ENCODE results near the gene DGCR2. TPM values are rescaled to one million over a fixed set of nuclear protein-coding genes. Genes with fewer than 3 reads are reported as not detected.
A peak's percentile ranks its signal among the peaks of the same experiment; 100 is the strongest.

The DGCR2 gene
- total RNA-seq, 1 donor from 2014 or later, result 37.5 TPM

DNA sequence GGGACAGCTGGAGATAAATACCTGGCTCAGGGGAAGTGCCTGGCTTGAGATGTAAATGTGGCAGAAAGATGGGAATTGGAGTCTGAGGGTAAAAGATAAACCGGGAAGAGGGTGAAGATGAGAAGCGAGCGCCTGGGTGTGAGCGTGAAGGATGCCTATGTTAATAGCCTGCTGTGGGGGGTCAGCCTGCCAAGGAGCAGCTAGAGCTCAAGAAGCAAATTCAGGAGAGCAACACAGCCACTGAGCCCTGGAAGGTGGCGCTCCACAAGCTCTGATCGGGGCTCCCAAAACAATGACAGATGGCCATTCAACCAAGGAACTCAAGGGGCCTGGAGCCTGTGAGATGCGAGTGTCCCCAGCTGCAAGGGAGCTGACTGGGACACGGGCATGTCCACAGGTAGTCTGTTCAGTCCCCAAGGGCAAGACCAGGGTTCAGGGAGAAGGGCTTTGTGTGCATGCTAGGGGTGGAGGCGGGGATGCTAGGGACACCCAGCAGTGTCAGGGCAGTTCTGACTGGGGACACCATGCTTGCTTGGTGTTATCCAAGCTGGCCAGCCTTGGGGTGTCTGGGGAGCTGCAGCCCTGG is 25.1 kb upstream of the DGCR2 start:
- DNase-seq (ENCODE audit: low read depth in 2 of 2), result no peak

- no peak for DNase-seq (ENCODE audit: low read depth in 2 of 2)
Observed at GRCh38 chr22:19146215-19146968, 24.2 kb upstream of the DGCR2 start.

DNA sequence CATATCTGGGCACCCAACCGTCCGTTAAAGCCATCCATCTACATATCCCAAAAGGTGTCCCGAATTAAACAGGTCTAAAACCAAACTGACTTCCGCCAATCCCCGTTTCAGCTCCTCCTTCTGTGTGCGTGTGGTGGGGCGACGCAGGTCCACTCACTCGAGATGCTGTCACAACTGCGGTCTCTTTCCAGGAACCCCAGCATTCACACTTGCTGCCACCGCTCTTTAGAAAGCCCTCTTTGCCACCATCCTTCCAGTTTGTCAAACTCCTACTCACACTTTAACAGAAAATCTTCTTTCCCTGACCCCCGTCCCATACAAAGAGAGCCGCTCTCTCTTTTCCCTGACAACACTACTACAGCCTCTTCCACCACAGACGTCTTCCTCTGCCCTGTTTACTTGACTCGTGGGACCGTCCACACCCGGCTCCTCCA is 21.8 kb upstream of the DGCR2 start:
- DNase-seq (ENCODE audit: low read depth in 2 of 2), result peak; percentile 30 to 34

DNA sequence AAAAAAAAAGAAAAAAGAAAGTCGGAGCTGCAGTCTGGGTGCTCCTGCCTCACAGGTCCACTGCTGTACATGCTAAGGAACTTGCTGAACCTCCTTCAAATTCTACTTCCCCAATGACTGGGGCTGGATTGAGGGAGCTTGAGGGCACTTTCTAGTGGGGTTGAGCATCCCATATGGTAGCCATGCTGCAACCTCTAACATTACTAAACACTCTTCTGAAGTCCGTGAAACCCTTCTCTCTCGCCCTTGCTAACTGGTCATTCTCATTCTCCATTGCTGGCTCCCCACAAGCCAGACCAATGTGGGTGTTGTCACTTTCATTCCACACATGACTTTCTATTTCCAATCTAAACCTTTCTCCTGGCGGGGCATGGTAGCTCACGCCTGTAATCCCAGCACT is 21.0 kb upstream of the DGCR2 start:
- no peak for DNase-seq (ENCODE audit: low read depth in 2 of 2)

- no peak for DNase-seq (ENCODE audit: low read depth in 2 of 2)
Observed at GRCh38 chr22:19142394-19142793, 20.2 kb upstream of the DGCR2 start.

DNA sequence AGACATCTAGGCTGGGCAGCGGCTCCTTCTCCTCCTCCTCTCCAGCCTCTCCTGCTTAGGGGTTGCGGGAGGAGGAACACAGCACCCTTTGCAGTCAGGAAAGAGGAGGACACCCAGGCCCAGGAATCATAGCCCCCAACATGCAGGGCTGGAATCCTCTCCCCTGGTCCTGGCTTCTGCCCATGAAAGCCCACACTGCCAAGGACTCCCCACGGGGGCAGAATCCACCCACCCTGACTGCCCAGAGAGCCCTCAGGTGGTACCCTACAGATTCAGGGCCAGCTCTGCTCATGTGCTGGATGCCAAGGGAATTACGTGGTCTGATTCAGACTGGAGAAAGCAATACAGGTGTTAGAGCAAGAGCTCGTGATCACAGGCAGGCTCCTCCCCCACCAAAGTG is 17.8 kb upstream of the DGCR2 start:
- DNase-seq (ENCODE audit: low read depth in 2 of 2), result no peak

GRCh38 chr22:19139001-19139356 is 16.8 kb upstream of the DGCR2 start:
- DNase-seq (ENCODE audit: low read depth in 2 of 2), result no peak

DNA sequence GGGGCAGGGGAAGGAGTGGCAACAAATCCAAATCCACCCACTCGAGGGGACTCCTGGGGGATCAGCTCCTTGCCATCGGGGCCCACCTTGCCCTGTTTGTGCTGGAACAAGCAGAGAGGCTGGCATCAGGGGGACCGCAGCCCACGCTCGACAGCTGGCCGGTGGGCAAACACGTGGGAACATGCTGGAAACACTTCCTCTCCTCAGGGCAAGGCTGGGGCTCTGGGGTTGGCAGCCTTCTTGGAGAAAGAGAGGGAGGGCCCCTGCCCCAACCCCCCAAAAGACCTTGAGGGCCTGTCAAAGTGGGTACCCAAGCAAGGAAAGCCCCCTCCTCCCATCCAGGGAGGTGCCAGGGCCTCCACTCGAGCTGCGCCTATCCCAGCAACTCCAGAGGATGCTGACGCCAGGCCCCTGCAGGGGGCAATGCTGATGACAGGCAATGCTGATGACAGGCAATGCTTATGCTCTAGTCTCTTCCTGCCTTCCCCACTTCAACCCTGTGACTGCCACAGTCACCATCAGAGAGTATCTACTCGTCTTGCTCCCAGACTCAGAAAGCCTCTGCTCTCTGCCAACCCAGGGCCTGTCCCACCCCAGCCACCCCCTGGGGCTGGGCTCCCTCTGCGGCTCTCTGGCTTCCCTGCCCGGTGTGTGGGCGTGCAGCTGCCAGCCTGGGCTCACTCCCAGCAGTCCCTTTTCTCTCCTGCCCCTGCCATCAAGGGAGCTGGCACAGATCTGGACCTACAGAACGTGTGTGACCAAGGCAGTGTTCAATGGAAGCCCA is 16.2 kb upstream of the DGCR2 start:
- DNase-seq (ENCODE audit: low read depth in 2 of 2), result no peak

DNA sequence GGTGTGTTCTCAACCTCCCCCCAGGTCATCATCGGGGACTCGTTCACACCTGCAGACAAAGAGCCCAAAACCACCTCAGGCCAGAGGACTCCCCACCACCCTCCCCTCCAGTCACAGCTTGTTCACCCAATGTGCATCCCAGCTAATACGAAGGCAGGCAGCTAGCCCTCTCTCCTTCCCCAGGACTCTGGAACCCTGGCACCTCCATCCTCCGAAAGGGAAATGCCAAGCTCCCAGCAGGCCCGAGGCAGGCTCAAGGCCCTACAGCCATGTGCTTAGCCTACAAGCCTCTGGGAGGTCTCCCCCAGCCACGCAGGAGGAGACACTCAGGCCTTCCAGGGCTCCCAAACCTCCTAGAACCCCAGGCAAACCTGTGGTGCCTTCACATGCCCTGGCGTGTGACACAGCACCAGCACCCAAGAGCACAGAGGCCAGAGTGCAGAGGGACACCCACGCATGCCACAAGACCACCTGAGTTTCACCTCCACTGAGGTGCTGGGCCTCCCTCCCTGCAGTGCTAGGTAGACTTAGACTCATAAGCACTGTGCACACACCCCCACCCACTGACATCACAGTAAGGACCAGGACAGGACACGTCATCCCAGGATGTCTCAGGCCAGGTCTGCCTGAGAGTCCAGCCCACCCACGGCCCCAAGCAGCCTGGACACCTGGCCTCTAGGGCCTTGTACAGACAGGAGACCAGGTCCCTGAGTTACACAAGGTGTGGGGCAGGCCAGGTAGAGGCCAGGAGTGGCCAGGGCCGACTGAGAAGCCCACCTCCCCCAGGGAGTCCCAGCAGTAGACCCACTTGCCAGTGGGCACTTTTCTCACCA is 15.4 kb upstream of the DGCR2 start:
- no peak for DNase-seq (ENCODE audit: low read depth in 2 of 2)

DNA sequence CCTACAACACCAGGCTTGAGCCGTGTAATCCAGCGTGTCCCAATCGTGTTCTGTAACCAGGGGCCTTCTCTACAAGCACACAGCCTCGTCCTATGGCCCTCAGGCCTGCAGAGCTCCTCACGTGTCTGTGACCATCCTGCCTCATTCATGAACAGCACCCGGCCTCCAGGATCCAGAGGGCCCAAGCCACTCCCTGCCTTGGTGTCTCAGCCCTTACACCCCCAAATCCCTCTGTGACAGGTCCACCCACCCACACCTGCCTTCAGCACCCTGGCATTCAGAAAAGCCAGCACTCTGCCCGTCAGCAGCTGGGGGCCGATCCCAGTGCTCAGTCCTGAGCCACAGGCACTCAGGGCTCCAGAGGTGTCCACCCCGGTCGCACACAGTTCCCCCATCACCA is 14.7 kb upstream of the DGCR2 start:
- DNase-seq (ENCODE audit: low read depth in 2 of 2), result no peak

- no peak for DNase-seq (ENCODE audit: low read depth in 2 of 2)
Observed at GRCh38 chr22:19134874-19135273, 12.7 kb upstream of the DGCR2 start.

DNA sequence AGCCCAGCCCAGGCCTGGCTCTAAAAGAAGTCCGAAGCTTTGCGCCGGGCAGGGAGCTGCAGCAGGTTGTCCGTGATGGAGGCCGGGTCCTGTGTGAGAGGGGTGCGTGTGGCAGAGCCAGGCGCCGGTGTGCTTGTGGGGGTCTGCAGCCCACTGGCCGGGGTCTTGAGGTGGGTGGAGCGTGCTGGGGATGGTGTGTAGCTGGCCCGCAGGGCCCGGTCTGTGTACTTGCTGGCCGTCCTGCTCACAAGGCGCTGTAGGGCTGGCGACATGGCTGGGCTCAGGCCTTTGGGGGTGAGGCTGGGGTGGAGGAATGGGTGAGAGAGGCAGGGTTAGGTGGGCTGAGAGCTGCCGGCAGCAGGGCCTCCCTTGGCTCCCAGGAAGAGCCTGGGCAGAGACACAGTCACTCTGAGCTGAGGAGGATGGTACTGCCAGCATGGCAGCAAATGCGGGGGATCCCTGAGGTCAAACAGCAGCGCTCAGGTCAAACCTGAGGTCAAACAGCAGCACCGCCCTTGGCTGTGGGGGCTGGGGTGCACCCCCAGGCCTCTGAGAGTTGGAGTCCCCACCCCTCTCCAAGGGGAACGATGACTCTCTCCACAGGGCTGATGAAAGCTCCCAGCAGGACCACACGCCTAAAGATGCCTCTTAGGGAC is 12.1 kb upstream of the DGCR2 start:
- no peak for DNase-seq (ENCODE audit: low read depth in 2 of 2)

- no peak for DNase-seq (ENCODE audit: low read depth in 2 of 2)
Observed at GRCh38 chr22:19133561-19133960, 11.3 kb upstream of the DGCR2 start.

DNA sequence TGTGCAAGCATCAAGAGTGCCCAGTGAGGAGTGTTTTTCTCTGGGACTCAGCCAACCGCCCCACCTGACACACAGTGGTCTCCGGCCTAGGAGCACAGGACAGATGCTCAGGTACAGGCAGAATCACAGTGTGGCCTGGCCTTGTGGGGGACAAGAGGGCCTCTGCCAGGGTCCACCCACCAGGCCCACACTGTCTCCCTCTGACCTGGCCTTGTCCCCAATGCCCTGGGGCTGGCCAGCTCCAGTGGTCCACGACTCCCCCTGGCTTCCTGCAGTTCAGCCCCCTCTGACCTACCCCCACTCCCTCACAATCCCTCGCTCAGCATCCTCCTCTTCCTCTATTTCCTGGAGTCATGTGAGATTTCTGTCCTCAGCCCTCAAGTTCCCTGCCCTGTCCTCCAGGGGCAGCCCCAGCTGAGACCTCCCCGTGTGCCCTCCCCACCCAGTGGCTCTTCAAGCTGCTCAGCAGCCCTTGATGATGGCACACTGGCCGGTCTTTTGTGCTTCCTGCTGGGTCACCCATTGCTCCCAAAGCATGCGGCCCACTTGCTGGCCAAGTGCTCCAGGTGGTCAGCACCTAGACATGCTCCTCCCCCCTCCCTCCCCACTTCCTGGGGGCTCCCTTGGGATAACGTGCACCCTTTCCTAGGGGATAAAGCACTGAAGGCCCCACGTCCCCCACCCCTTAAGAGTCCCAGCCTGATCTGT is 10.6 kb upstream of the DGCR2 start:
- DNase-seq (ENCODE audit: low read depth in 2 of 2), result no peak

GRCh38 chr22:19132153-19132552 is 9.9 kb upstream of the DGCR2 start:
- no peak for DNase-seq (ENCODE audit: low read depth in 2 of 2)

DNA sequence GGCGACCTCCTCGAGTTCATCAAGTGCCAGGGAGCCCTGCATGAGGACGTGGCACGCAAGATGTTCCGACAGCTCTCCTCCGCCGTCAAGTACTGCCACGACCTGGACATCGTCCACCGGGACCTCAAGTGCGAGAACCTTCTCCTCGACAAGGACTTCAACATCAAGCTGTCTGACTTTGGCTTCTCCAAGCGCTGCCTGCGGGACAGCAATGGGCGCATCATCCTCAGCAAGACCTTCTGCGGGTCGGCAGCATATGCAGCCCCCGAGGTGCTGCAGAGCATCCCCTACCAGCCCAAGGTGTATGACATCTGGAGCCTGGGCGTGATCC is 9.4 kb upstream of the DGCR2 start:
- DNase-seq (ENCODE audit: low read depth in 2 of 2), result no peak

GRCh38 chr22:19130959-19131684 is 8.9 kb upstream of the DGCR2 start, which contains the start of gene TSSK2:
Gene TSSK2, plus strand, starts transcription at chr22:19131308. Its CDS starts 92 bp downstream, at chr22:19131400.
- no peak for DNase-seq (ENCODE audit: low read depth in 2 of 2)

- DNase-seq (ENCODE audit: low read depth in 2 of 2), result no peak
Observed at GRCh38 chr22:19129871-19130270, 7.7 kb upstream of the DGCR2 start.

- DNase-seq (ENCODE audit: low read depth in 2 of 2), result no peak
Observed at GRCh38 chr22:19128946-19129727, 6.9 kb upstream of the DGCR2 start.

Measured in lung microvascular endothelial cell (primary cell).